ENCODE data around the gene ICAM3. TPM values are rescaled to one million over a fixed set of nuclear protein-coding genes. Genes with fewer than 3 reads are reported as not detected.

ICAM3 gene
- total RNA-seq, 1 experiment from 2014 or later = 7.9 TPM

- intact Hi-C loops (cut with micrococcal nuclease) = no loop called here
- no peaks in the 10 kb centered on the region for H3K4me1 Mint-ChIP-seq (ENCODE audit: insufficient read depth, unreplicated experiment)
- no peak overlapping the region for H3K4me3 Mint-ChIP-seq (ENCODE audit: unreplicated experiment)
- ChIA-PET POLR2A (no interaction called here), CTCF (interaction anchor here (0.6 to 1.0 kb wide), 2 partner anchors 26 to 117 kb away, joined by 3 to 5 read pairs; no protein-coding TSS in a partner anchor)
- H3K27me3 Mint-ChIP-seq (ENCODE audit: insufficient read depth, unreplicated experiment) = no peaks in the 10 kb centered on the region
- H3K36me3 Mint-ChIP-seq (ENCODE audit: insufficient read depth, unreplicated experiment) = peaks cover 17% of the 10 kb centered on the region
- DNase-seq (ENCODE audit: unreplicated experiment) = no peak
- no peak overlapping the region for H3K27ac Mint-ChIP-seq (ENCODE audit: low read depth, unreplicated experiment)
- no peaks in the 10 kb centered on the region for H3K9me3 Mint-ChIP-seq (ENCODE audit: unreplicated experiment)
- TF ChIP-seq CTCF (IDR thresholded peaks at IDR 0.05; ENCODE audit: unreplicated experiment) = no peak
- no TSS peak for BruUV-seq (replicated peaks)
Measured at GRCh38 chr19:10295847-10296591, 43.4 kb downstream of the ICAM3 start.

DNA sequence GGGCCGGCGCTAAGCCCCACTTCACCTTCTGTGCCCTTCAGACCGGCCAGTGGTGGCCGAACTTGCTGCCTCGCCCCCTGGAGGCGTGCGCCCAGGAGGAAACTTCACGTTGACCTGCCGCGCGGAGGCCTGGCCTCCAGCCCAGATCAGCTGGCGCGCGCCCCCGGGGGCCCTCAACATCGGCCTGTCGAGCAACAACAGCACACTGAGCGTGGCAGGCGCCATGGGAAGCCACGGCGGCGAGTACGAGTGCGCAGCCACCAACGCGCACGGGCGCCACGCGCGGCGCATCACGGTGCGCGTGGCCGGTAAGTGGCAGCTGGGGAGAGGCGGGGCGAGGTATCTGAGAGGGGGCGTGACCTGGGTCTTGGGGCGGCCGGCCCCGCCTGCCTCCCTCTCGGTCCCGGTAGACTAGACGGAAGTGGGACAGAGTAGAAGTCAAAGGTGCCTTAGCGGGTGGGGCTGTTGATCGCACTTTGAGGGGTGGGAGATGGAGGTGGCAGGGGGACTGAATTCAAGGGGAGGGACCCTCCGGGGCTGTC, 44.0 kb downstream of the ICAM3 start:
- no peak for TF ChIP-seq CTCF (IDR thresholded peaks at IDR 0.05; ENCODE audit: unreplicated experiment)
- H3K4me3 Mint-ChIP-seq (ENCODE audit: unreplicated experiment) = no peak overlapping the region
- DNase-seq (ENCODE audit: unreplicated experiment) = no peak
- BruUV-seq (replicated peaks) = no TSS peak
- CTCF ChIA-PET = interaction anchor here (0.6 to 1.0 kb wide), 2 partner anchors 26 to 118 kb away, joined by 3 to 5 read pairs; no protein-coding TSS in a partner anchor
- H3K27ac Mint-ChIP-seq (ENCODE audit: low read depth, unreplicated experiment) = no peak overlapping the region
- H3K36me3 Mint-ChIP-seq (ENCODE audit: insufficient read depth, unreplicated experiment) = peaks cover 17% of the 10 kb centered on the region
- POLR2A ChIA-PET = no interaction called here
- H3K9me3 Mint-ChIP-seq (ENCODE audit: unreplicated experiment) = no peaks in the 10 kb centered on the region
- H3K4me1 Mint-ChIP-seq (ENCODE audit: insufficient read depth, unreplicated experiment) = peaks cover 5% of the 10 kb centered on the region
- intact Hi-C loops (cut with micrococcal nuclease) = no loop called here
- no peaks in the 10 kb centered on the region for H3K27me3 Mint-ChIP-seq (ENCODE audit: insufficient read depth, unreplicated experiment)

GRCh38 chr19:10294368-10294697, 45.1 kb downstream of the ICAM3 start:
- Mint-ChIP-seq H3K36me3 (ENCODE audit: insufficient read depth, unreplicated experiment) (peaks cover 17% of the 10 kb centered on the region), H3K27me3 (ENCODE audit: insufficient read depth, unreplicated experiment) (no peaks in the 10 kb centered on the region), H3K9me3 (ENCODE audit: unreplicated experiment) (no peaks in the 10 kb centered on the region), H3K4me3 (ENCODE audit: unreplicated experiment) (no peak overlapping the region), H3K27ac (ENCODE audit: low read depth, unreplicated experiment) (no peak overlapping the region), H3K4me1 (ENCODE audit: insufficient read depth, unreplicated experiment) (peaks cover 9% of the 10 kb centered on the region)
- no peak for TF ChIP-seq CTCF (IDR thresholded peaks at IDR 0.05; ENCODE audit: unreplicated experiment)
- ChIA-PET CTCF (no interaction called here), POLR2A (no interaction called here)
- no peak for DNase-seq (ENCODE audit: unreplicated experiment)
- intact Hi-C loops (cut with micrococcal nuclease) = no loop called here
- BruUV-seq (replicated peaks) = no TSS peak

- TF ChIP-seq CTCF (IDR thresholded peaks at IDR 0.05; ENCODE audit: unreplicated experiment) = no peak
- peaks cover 17% of the 10 kb centered on the region for H3K36me3 Mint-ChIP-seq (ENCODE audit: insufficient read depth, unreplicated experiment)
- intact Hi-C loops (cut with micrococcal nuclease) = no loop called here
- peaks cover 11% of the 10 kb centered on the region for H3K4me1 Mint-ChIP-seq (ENCODE audit: insufficient read depth, unreplicated experiment)
- ChIA-PET CTCF (no interaction called here), POLR2A (no interaction called here)
- H3K4me3 Mint-ChIP-seq (ENCODE audit: unreplicated experiment) = no peak overlapping the region
- no peaks in the 10 kb centered on the region for H3K27me3 Mint-ChIP-seq (ENCODE audit: insufficient read depth, unreplicated experiment)
- H3K9me3 Mint-ChIP-seq (ENCODE audit: unreplicated experiment) = no peaks in the 10 kb centered on the region
- no TSS peak for BruUV-seq (replicated peaks)
- DNase-seq (ENCODE audit: unreplicated experiment) = no peak
- H3K27ac Mint-ChIP-seq (ENCODE audit: low read depth, unreplicated experiment) = no peak overlapping the region
Measured at GRCh38 chr19:10293637-10294367, 45.6 kb downstream of the ICAM3 start.

Data from MCF 10A (cell line).